Neural cell (in vitro differentiated cells): ENCODE results near the gene CTR9. TPM values are rescaled to one million over a fixed set of nuclear protein-coding genes. Genes with fewer than 3 reads are reported as not detected.

Source experiments
- H2AFZ ChIP-seq: fragments of 200-600, 300-800 bp; sonication (generic), shearing (Covaris generic); 2 replicates; pipeline ENCODE4 v1.6.0; 2014; ENCODE audit warnings: low read depth, mild to moderate bottlenecking, antibody characterized with exemption, low read length, moderate library complexity
- H3F3A ChIP-seq: fragments of 200-600 bp; shearing (Covaris generic); 2 replicates; pipeline ENCODE4 v1.6.1; 2016; ENCODE audit warnings: mild to moderate bottlenecking, moderate library complexity, mixed read lengths, antibody characterized with exemption, low read length; ENCODE audit not compliant: insufficient read depth, poor library complexity, severe bottlenecking
- H3K27ac ChIP-seq: fragments of 200-600, 300-800 bp; sonication (generic), shearing (Covaris generic); 2 replicates; pipeline ENCODE4 v1.5.1; 2014; ENCODE audit warnings: mild to moderate bottlenecking, low read length, moderate library complexity
- H3K27me3 ChIP-seq: fragments of 300-800, 200-600 bp; sonication (generic), shearing (Covaris generic); 2 replicates; pipeline ENCODE4 v1.6.0; 2014; ENCODE audit warnings: mild to moderate bottlenecking, low read depth, low read length, moderate library complexity; ENCODE audit not compliant: insufficient read depth
- H3K36me3 ChIP-seq: fragments of 300-800, 200-600 bp; sonication (generic), shearing (Covaris generic); 2 replicates; pipeline ENCODE4 v1.5.1; 2014; ENCODE audit warnings: mild to moderate bottlenecking, antibody characterized with exemption, low read length, moderate library complexity; ENCODE audit not compliant: insufficient read depth
- H3K4me2 ChIP-seq: fragments of 300-800, 200-600 bp; sonication (generic), shearing (Covaris generic); 2 replicates; pipeline ENCODE4 v1.6.0; 2014; ENCODE audit warnings: mild to moderate bottlenecking, low read length
- H3K4me3 ChIP-seq: fragments of 300-800, 200-600 bp; sonication (generic), shearing (Covaris generic); 2 replicates; pipeline ENCODE4 v1.5.1; 2014; ENCODE audit warnings: mild to moderate bottlenecking, low read length, moderate library complexity
- H3K79me2 ChIP-seq: fragments of 200-600 bp; shearing (Covaris generic); replicated peaks from 2 replicates; pipeline ENCODE4 v1.6.0; 2014; ENCODE audit warnings: mild to moderate bottlenecking, low read length, moderate library complexity; ENCODE audit not compliant: insufficient read depth
- H3K9ac ChIP-seq: fragments of 300-800, 200-600 bp; sonication (generic), shearing (Covaris generic); 2 replicates; pipeline ENCODE4 v1.6.1; 2016; ENCODE audit warnings: mild to moderate bottlenecking, low read length, mixed read lengths
- H3K9me2 ChIP-seq: fragments of 200-600 bp; shearing (Covaris generic); 2 replicates; pipeline ENCODE4 v1.6.1; 2016; ENCODE audit warnings: mild to moderate bottlenecking, low read length, mixed read lengths; ENCODE audit not compliant: insufficient read depth
- H3K9me3 ChIP-seq: fragments of 200-600, 300-800 bp; sonication (generic), shearing (Covaris generic); 2 replicates; pipeline ENCODE4 v1.6.1; 2016; ENCODE audit warnings: mild to moderate bottlenecking, mixed run types, low read length, moderate library complexity, mixed read lengths
- H4K20me1 ChIP-seq: fragments of 200-600 bp; shearing (Covaris generic); 2 replicates; pipeline ENCODE4 v1.6.1; 2016; ENCODE audit warnings: mild to moderate bottlenecking, mixed run types; ENCODE audit not compliant: insufficient read depth
- CTCF ChIP-seq: fragments of 450-650 bp; IDR thresholded peaks from 2 replicates; pipeline ENCODE4 v1.5.1; 2014; ENCODE audit warnings: antibody characterized with exemption, mild to moderate bottlenecking, moderate library complexity; ENCODE audit not compliant: poor library complexity, severe bottlenecking
- EP300 ChIP-seq: fragments of 450-650 bp; conservative IDR thresholded peaks from 2 replicates; pipeline ENCODE4 v1.6.1; 2014; ENCODE audit warnings: antibody characterized with exemption, mild to moderate bottlenecking, moderate library complexity; ENCODE audit not compliant: poor library complexity, severe bottlenecking
- EZH2 ChIP-seq: fragments of 200-600, 300-800 bp; shearing (Covaris generic), sonication (generic); IDR thresholded peaks from 2 replicates; pipeline ENCODE4 v1.6.1; 2014; ENCODE audit warnings: antibody characterized with exemption, low read length, borderline replicate concordance, mild to moderate bottlenecking; ENCODE audit not compliant: insufficient read depth, poor library complexity, severe bottlenecking
- MXI1 ChIP-seq: fragments of 450-650 bp; conservative IDR thresholded peaks from 2 replicates; pipeline ENCODE4 v1.6.1; 2014; ENCODE audit warnings: antibody characterized with exemption, mild to moderate bottlenecking; ENCODE audit not compliant: poor library complexity, severe bottlenecking
- POLR2AphosphoS5 ChIP-seq: IDR thresholded peaks from 2 replicates; pipeline ENCODE4 v1.6.1; 2012
- RAD21 ChIP-seq: fragments of 450-650 bp; conservative IDR thresholded peaks from 2 replicates; pipeline ENCODE4 v1.6.1; 2014; ENCODE audit warnings: antibody characterized with exemption, mild to moderate bottlenecking, moderate library complexity
- REST ChIP-seq: IDR thresholded peaks from 2 replicates; pipeline ENCODE4 v1.6.1; 2012; ENCODE audit warnings: borderline replicate concordance
- SMC3 ChIP-seq: fragments of 450-650 bp; conservative IDR thresholded peaks from 2 replicates; pipeline ENCODE4 v1.6.1; 2014; ENCODE audit warnings: antibody characterized with exemption, mild to moderate bottlenecking, moderate library complexity; ENCODE audit not compliant: poor library complexity
- TAF1 ChIP-seq: IDR thresholded peaks from 2 replicates; pipeline ENCODE4 v1.6.1; 2012; ENCODE audit warnings: low read depth
- polyA plus RNA-seq: library from polyadenylated mRNA; depleted of rRNA; stranded (reverse); fragments of >200 nt; gene quantifications from 2 replicates; pipeline ENCODE4 v1.2.3, GENCODE V29; 2014

CTR9 gene
- polyA plus RNA-seq, 1 donor from 2014 or later, result 24.1 TPM

- H2AFZ ChIP-seq, result no peak overlapping the region
- H3K9ac ChIP-seq, result no peak overlapping the region
- no peaks in the 10 kb centered on the region for H4K20me1 ChIP-seq
- H3F3A ChIP-seq, result no peaks in the 10 kb centered on the region
- no peak overlapping the region for H3K4me3 ChIP-seq
- TF ChIP-seq RAD21, result no peak
- no peak for TF ChIP-seq SMC3
- no peak for TF ChIP-seq CTCF
- TF ChIP-seq POLR2AphosphoS5, result no peak
- no peak for TF ChIP-seq EZH2
- TF ChIP-seq EP300, result no peak
- no peak for TF ChIP-seq MXI1
- no peak for TF ChIP-seq TAF1
- no peak for TF ChIP-seq REST
- no peaks in the 10 kb centered on the region for H3K27me3 ChIP-seq
- no peaks in the 10 kb centered on the region for H3K9me2 ChIP-seq
- H3K36me3 ChIP-seq, result no peaks in the 10 kb centered on the region
- no peak overlapping the region for H3K4me2 ChIP-seq
- H3K27ac ChIP-seq, result no peak overlapping the region
- H3K79me2 ChIP-seq, result peaks cover 18% of the 10 kb centered on the region
- no peaks in the 10 kb centered on the region for H3K9me3 ChIP-seq
These were observed 1.6 kb upstream of the CTR9 start for GRCh38 chr11:10749476-10749875.

- Histone ChIP-seq H3K9me2 (no peaks in the 10 kb centered on the region), H4K20me1 (no peaks in the 10 kb centered on the region), H2AFZ (peak overlapping the region; percentile 83), H3K9me3 (no peaks in the 10 kb centered on the region), H3K9ac (peak overlapping the region; percentile 91), H3K27ac (peak overlapping the region; percentile 97), H3K27me3 (no peaks in the 10 kb centered on the region), H3K36me3 (no peaks in the 10 kb centered on the region), H3K4me2 (peak overlapping the region; percentile 71), H3K79me2 (peaks cover 18% of the 10 kb centered on the region), H3K4me3 (peak overlapping the region; percentile 86), H3F3A (no peaks in the 10 kb centered on the region)
- no peak for TF ChIP-seq MXI1
- no peak for TF ChIP-seq CTCF
- no peak for TF ChIP-seq SMC3
- TF ChIP-seq TAF1, result no peak
- no peak for TF ChIP-seq EP300
These were observed 515 bp downstream of the CTR9 start for GRCh38 chr11:10751581-10751940.
